RWPE2 (cell line): ENCODE data around the gene SLC26A6.

Experiments
- ATAC-seq: fragments of 200-7000 bp; cut with Tn5 transposase; 3 replicates; pipeline ENCODE4 v1.9.1; 2021; ENCODE audit warnings: low read depth
- DNase-seq: peaks from one replicate; pipeline ENCODE4 v3.0.0-alpha.2; 2020; ENCODE audit warnings: low spot score
- H3K27ac ChIP-seq: fragments of 450-650 bp; 2 replicates; pipeline ENCODE4 v1.5.1; 2017; ENCODE audit warnings: mild to moderate bottlenecking; ENCODE audit not compliant: poor library complexity, severe bottlenecking
- H3K27me3 ChIP-seq: fragments of 250-450 bp; sonication (Bioruptor Pico); 2 replicates; pipeline ENCODE4 v1.5.1; 2021; ENCODE audit warnings: mild to moderate bottlenecking, moderate library complexity; ENCODE audit not compliant: insufficient read depth, poor library complexity, severe bottlenecking
- H3K36me3 ChIP-seq: fragments of 250-450 bp; sonication (Bioruptor Pico); 2 replicates; pipeline ENCODE4 v1.5.1; 2020; ENCODE audit warnings: low read depth, mild to moderate bottlenecking, moderate library complexity
- H3K4me1 ChIP-seq: fragments of 250-450 bp; sonication (Bioruptor Pico); 2 replicates; pipeline ENCODE4 v1.5.1; 2021; ENCODE audit warnings: mild to moderate bottlenecking, moderate library complexity; ENCODE audit not compliant: insufficient read depth, poor library complexity, severe bottlenecking
- H3K4me3 ChIP-seq: fragments of 250-450 bp; sonication (Bioruptor Pico); 2 replicates; pipeline ENCODE4 v1.5.1; 2021; ENCODE audit warnings: mild to moderate bottlenecking, moderate library complexity; ENCODE audit not compliant: severe bottlenecking
- H3K9me3 ChIP-seq: fragments of 250-450 bp; sonication (Bioruptor Pico); 2 replicates; pipeline ENCODE4 v1.5.1; 2021; ENCODE audit warnings: mild to moderate bottlenecking, moderate library complexity; ENCODE audit not compliant: severe bottlenecking
- CTCF ChIP-seq: fragments of 450-650 bp; IDR thresholded peaks from one replicate; pipeline ENCODE4 v1.5.1; 2017; ENCODE audit warnings: mild to moderate bottlenecking, moderate library complexity; ENCODE audit not compliant: poor library complexity, severe bottlenecking

SLC26A6 gene

DNA sequence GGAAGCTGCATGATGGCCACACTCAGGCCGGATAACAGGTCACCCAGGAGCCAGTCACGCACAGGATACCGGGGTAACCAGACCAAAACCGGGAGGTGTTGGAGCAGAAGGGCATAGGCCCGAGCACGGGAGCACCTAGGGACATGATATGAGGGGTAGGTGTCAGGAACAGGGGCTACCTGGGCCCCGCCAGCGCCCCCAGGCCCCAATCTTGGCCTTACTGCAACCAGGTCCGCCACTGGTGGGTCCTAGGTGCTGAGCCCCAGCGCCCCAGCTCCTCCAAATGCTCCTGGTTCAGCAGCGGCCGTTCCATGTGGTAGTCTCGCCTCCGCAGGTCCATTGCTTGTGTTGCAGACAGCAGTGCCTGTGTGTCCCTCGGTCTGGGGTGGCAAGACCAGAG is 2.0 kb downstream of the SLC26A6 start:
- no peak overlapping the region for H3K4me3 ChIP-seq
- H3K4me1 ChIP-seq = peaks cover 10% of the 10 kb centered on the region
- DNase-seq = peak; percentile 47
- H3K9me3 ChIP-seq = no peaks in the 10 kb centered on the region
- ATAC-seq = no peak
- H3K36me3 ChIP-seq = peaks cover 62% of the 10 kb centered on the region
- no peak for TF ChIP-seq CTCF
- H3K27ac ChIP-seq = no peak overlapping the region
- H3K27me3 ChIP-seq = no peaks in the 10 kb centered on the region

GRCh38 chr3:48631516-48632448 is 3.5 kb downstream of the SLC26A6 start:
- H3K27me3 ChIP-seq = no peaks in the 10 kb centered on the region
- H3K4me1 ChIP-seq = peaks cover 10% of the 10 kb centered on the region
- ATAC-seq (no peak), DNase-seq (peak; percentile 52)
- no peak overlapping the region for H3K27ac ChIP-seq
- no peak overlapping the region for H3K4me3 ChIP-seq
- H3K36me3 ChIP-seq = peaks cover 70% of the 10 kb centered on the region
- TF ChIP-seq CTCF = no peak
- H3K9me3 ChIP-seq = no peaks in the 10 kb centered on the region

GRCh38 chr3:48630833-48631232 is 4.4 kb downstream of the SLC26A6 start:
- peaks cover 4% of the 10 kb centered on the region for H3K4me1 ChIP-seq
- H3K27me3 ChIP-seq = no peaks in the 10 kb centered on the region
- TF ChIP-seq CTCF = no peak
- H3K9me3 ChIP-seq = no peaks in the 10 kb centered on the region
- DNase-seq (peak; percentile 54), ATAC-seq (no peak)
- H3K4me3 ChIP-seq = no peak overlapping the region
- H3K27ac ChIP-seq = no peak overlapping the region
- H3K36me3 ChIP-seq = peaks cover 75% of the 10 kb centered on the region

GRCh38 chr3:48630407-48630806 is 4.9 kb downstream of the SLC26A6 start:
- DNase-seq = peak; percentile 58
- no peaks in the 10 kb centered on the region for H3K9me3 ChIP-seq
- H3K4me3 ChIP-seq = no peak overlapping the region
- H3K27me3 ChIP-seq = no peaks in the 10 kb centered on the region
- no peak for TF ChIP-seq CTCF
- no peak overlapping the region for H3K27ac ChIP-seq
- no peak for ATAC-seq
- peaks cover 80% of the 10 kb centered on the region for H3K36me3 ChIP-seq
- H3K4me1 ChIP-seq = peaks cover 4% of the 10 kb centered on the region

- H3K27me3 ChIP-seq = no peaks in the 10 kb centered on the region
- peaks cover 4% of the 10 kb centered on the region for H3K4me1 ChIP-seq
- H3K9me3 ChIP-seq = no peaks in the 10 kb centered on the region
- no peak for TF ChIP-seq CTCF
- peaks cover 85% of the 10 kb centered on the region for H3K36me3 ChIP-seq
- no peak overlapping the region for H3K27ac ChIP-seq
- DNase-seq (peak; percentile 56), ATAC-seq (no peak)
- H3K4me3 ChIP-seq = no peak overlapping the region
Observed at GRCh38 chr3:48629894-48630293, 5.4 kb downstream of the SLC26A6 start.
